Measurements from ENCODE around the gene COASY.
A peak's percentile ranks its signal among the peaks of the same experiment; 100 is the strongest.
"Not testable (repeated sequence)": the region's sequence is repeated elsewhere in the genome, so short reads cannot be mapped to it uniquely, and the experiment has no call there.

COASY gene

GRCh38 chr17:42541041-42541833 is 20.7 kb upstream of the COASY start:
- Histone ChIP-seq H3K9me3 (ENCODE audit: control insufficient read depth, low read length) (no peaks in the 10 kb centered on the region), H3K27me3 (ENCODE audit: control insufficient read depth, insufficient read depth, low read length, poor library complexity, severe bottlenecking) (no peaks in the 10 kb centered on the region), H3K36me3 (ENCODE audit: control insufficient read depth, insufficient read depth, low read length) (peaks cover 14% of the 10 kb centered on the region), H3K4me3 (ENCODE audit: insufficient read depth, low read depth, low read length) (no peak overlapping the region), H3K4me1 (ENCODE audit: control insufficient read depth, insufficient read depth, low read length) (peaks cover 8% of the 10 kb centered on the region), H3K27ac (ENCODE audit: insufficient read depth, low read depth, low read length, poor library complexity, severe bottlenecking) (no peak overlapping the region)
- 93 to 95% methylated on average over 17 of the region's 17 CpGs for WGBS, 2 experiments

DNA sequence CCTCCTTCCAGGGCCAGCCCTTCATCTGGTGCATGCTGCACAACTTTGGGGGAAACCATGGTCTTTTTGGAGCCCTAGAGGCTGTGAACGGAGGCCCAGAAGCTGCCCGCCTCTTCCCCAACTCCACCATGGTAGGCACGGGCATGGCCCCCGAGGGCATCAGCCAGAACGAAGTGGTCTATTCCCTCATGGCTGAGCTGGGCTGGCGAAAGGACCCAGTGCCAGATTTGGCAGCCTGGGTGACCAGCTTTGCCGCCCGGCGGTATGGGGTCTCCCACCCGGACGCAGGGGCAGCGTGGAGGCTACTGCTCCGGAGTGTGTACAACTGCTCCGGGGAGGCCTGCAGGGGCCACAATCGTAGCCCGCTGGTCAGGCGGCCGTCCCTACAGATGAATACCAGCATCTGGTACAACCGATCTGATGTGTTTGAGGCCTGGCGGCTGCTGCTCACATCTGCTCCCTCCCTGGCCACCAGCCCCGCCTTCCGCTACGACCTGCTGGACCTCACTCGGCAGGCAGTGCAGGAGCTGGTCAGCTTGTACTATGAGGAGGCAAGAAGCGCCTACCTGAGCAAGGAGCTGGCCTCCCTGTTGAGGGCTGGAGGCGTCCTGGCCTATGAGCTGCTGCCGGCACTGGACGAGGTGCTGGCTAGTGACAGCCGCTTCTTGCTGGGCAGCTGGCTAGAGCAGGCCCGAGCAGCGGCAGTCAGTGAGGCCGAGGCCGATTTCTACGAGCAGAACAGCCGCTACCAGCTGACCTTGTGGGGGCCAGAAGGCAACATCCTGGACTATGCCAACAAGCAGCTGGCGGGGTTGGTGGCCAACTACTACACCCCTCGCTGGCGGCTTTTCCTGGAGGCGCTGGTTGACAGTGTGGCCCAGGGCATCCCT is 18.5 kb upstream of the COASY start:
- H3K4me3 ChIP-seq (ENCODE audit: insufficient read depth, low read depth, low read length): no peak overlapping the region
- no peaks in the 10 kb centered on the region for H3K4me1 ChIP-seq (ENCODE audit: control insufficient read depth, insufficient read depth, low read length)
- H3K27me3 ChIP-seq (ENCODE audit: control insufficient read depth, insufficient read depth, low read length, poor library complexity, severe bottlenecking): no peaks in the 10 kb centered on the region
- H3K9me3 ChIP-seq (ENCODE audit: control insufficient read depth, low read length): no peaks in the 10 kb centered on the region
- peaks cover 14% of the 10 kb centered on the region for H3K36me3 ChIP-seq (ENCODE audit: control insufficient read depth, insufficient read depth, low read length)
- WGBS, 2 experiments: 95% methylated on average over 39 of the region's 39 CpGs
- no peak overlapping the region for H3K27ac ChIP-seq (ENCODE audit: insufficient read depth, low read depth, low read length, poor library complexity, severe bottlenecking)

DNA sequence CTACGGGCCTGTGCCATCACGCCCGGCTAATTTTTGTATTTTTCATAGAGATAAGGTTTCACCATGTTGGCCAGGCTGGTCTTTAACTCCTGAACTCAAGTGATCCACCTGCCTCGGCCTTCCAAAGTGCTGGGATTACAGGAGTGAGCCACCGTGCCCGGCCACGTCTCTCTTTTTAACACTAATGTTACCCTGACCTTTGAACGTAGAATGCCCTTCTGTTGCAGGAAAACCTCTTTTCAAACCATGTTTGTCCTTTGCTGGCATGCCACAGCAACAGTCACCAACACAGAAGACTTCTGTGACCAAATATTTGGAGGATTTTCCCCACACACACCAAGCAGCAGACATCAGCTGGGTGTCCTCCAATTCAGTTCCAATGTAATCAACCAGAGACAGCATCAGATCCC is 17.1 kb upstream of the COASY start:
- H3K4me1 ChIP-seq (ENCODE audit: control insufficient read depth, insufficient read depth, low read length): peaks cover 4% of the 10 kb centered on the region
- H3K4me3 ChIP-seq (ENCODE audit: insufficient read depth, low read depth, low read length): no peak overlapping the region
- 74 to 76% methylated on average over 8 of the region's 8 CpGs for WGBS, 2 experiments
- H3K9me3 ChIP-seq (ENCODE audit: control insufficient read depth, low read length): no peaks in the 10 kb centered on the region
- no peak overlapping the region for H3K27ac ChIP-seq (ENCODE audit: insufficient read depth, low read depth, low read length, poor library complexity, severe bottlenecking)
- H3K27me3 ChIP-seq (ENCODE audit: control insufficient read depth, insufficient read depth, low read length, poor library complexity, severe bottlenecking): no peaks in the 10 kb centered on the region
- H3K36me3 ChIP-seq (ENCODE audit: control insufficient read depth, insufficient read depth, low read length): peaks cover 9% of the 10 kb centered on the region

DNA sequence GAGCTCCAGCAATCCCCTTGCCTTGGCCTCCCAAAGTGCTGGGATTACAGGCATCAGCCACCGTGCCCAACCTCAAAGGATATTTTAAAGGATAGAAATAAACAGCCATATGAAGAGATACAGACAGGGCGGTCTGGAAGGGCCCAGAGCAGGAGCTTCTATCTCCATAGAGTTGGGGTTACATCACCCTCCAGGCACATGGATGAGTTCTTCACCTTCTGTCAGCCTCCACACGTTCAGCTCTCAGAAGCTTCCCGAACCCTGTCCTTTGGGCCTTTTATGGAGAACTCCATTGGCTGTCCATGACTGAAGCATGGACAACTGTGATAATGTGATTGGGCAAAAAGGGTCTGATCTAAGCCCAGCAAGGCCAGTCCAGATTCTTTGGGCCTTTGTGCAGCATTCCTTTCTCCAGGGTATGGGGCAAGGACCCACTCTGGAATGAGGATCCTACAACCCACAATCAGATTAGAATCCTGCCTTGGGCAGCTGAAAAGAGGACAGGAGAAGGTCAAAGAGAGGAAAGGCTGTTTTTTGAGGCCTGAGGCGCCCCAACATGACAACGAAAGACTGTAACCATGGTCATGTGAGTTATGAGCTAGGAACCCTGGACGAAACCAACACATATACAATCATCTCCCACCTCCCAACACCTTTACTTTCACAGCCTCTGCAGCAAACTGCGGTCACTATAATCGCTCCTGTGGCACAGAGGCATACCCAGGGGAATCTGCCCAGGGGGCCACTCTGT is 16.0 kb upstream of the COASY start:
- H3K4me1 ChIP-seq (ENCODE audit: control insufficient read depth, insufficient read depth, low read length); H3K27me3 ChIP-seq (ENCODE audit: control insufficient read depth, insufficient read depth, low read length, poor library complexity, severe bottlenecking); H3K4me3 ChIP-seq (ENCODE audit: insufficient read depth, low read depth, low read length); H3K9me3 ChIP-seq (ENCODE audit: control insufficient read depth, low read length); H3K27ac ChIP-seq (ENCODE audit: insufficient read depth, low read depth, low read length, poor library complexity, severe bottlenecking); H3K36me3 ChIP-seq (ENCODE audit: control insufficient read depth, insufficient read depth, low read length): not testable (repeated sequence)
- 94% methylated on average over 6 to 8 of the region's 9 CpGs for WGBS, 2 experiments

DNA sequence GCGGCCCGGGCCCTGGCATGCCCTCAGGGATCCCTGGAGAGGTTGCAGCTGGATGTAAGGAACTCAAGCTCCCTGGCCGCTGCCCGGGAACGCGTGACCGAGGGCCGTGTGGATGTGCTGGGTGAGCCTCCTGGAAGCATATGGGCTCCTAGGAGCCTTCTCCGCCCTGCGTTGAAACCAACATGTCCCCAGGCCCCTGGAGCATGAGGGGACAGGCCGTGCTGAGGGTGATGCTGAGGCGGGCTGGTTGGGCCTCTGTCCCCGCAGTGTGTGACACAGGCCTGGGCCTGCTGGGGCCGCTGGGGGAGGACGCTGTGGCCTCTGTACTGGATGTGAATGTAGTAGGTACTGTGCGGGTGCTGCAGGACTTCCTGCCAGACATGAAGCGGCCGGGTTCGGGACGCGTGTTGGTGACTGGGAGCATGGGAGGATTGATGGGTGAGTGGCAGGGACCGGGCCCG is 14.9 kb upstream of the COASY start:
- peaks cover 5% of the 10 kb centered on the region for H3K36me3 ChIP-seq (ENCODE audit: control insufficient read depth, insufficient read depth, low read length)
- no peak overlapping the region for H3K4me3 ChIP-seq (ENCODE audit: insufficient read depth, low read depth, low read length)
- peaks cover 4% of the 10 kb centered on the region for H3K4me1 ChIP-seq (ENCODE audit: control insufficient read depth, insufficient read depth, low read length)
- WGBS, 2 experiments: 93 to 95% methylated on average over 23 of the region's 23 CpGs
- H3K27ac ChIP-seq (ENCODE audit: insufficient read depth, low read depth, low read length, poor library complexity, severe bottlenecking): no peak overlapping the region
- H3K27me3 ChIP-seq (ENCODE audit: control insufficient read depth, insufficient read depth, low read length, poor library complexity, severe bottlenecking): no peaks in the 10 kb centered on the region
- no peaks in the 10 kb centered on the region for H3K9me3 ChIP-seq (ENCODE audit: control insufficient read depth, low read length)

DNA sequence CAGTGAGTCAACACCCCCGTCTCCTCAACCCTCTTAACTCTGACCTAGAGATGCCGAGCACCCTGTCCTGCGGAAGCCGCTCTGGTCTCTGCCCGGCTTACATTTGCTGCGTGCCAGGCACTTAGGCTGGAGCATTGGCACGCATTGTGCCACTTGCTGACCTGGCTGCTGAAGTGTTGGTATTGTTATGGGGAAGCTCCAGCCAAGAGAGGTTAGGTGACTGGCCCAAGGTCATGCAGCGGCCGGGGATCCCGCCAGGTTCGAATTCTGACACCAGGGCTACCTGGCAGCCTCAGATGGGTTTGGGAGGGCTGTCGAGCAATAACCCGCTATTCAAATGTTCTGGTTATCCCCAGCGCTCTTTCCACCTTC is 14.3 kb upstream of the COASY start:
- WGBS, 2 experiments: 93 to 94% methylated on average over 14 of the region's 14 CpGs
- Histone ChIP-seq H3K4me1 (ENCODE audit: control insufficient read depth, insufficient read depth, low read length) (peaks cover 4% of the 10 kb centered on the region), H3K4me3 (ENCODE audit: insufficient read depth, low read depth, low read length) (peak overlapping the region; percentile 62), H3K27ac (ENCODE audit: insufficient read depth, low read depth, low read length, poor library complexity, severe bottlenecking) (no peak overlapping the region), H3K9me3 (ENCODE audit: control insufficient read depth, low read length) (no peaks in the 10 kb centered on the region), H3K27me3 (ENCODE audit: control insufficient read depth, insufficient read depth, low read length, poor library complexity, severe bottlenecking) (no peaks in the 10 kb centered on the region), H3K36me3 (ENCODE audit: control insufficient read depth, insufficient read depth, low read length) (peaks cover 5% of the 10 kb centered on the region)

DNA sequence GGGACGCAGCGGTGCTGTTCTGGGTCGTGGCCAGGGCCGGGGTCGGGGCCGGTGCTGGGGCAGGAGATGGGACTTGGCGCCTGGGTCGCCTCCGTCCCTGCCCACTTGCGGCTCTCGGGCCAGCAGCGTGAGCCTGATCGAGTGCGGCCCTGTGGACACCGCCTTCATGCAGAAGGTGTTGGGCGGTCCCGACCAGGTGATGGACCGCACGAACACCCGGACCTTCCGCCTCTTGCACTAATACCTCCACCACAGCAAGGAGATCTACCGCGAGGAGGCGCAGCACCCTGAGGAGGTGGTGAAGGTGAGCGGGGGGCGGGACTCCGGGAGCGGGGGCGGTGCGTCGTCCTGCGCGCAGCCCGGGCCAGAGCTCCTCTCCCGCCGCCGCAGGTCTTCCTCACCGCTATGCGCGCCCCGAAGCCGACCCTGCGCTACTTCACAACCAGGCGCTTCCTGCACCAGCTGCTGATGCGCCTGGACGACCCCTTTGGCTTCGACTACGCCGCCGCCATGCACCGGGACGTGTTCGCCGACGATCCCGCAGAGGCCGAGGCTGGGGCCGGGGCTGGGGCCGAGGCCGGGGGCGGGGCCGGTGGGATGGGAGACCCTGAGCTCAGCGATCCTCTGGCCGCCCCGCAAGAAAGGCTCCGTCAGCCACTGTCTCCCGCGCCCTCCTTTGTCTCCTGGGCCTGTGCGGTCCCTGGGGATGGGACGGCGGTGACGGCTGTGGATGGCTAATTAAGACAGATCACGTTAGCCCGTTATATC is 13.7 kb upstream of the COASY start:
- 11% methylated on average over 74 of the region's 74 CpGs for WGBS, 2 experiments
- H3K27ac ChIP-seq (ENCODE audit: insufficient read depth, low read depth, low read length, poor library complexity, severe bottlenecking): peak overlapping the region; percentile 79
- peaks cover 1% of the 10 kb centered on the region for H3K36me3 ChIP-seq (ENCODE audit: control insufficient read depth, insufficient read depth, low read length)
- no peaks in the 10 kb centered on the region for H3K27me3 ChIP-seq (ENCODE audit: control insufficient read depth, insufficient read depth, low read length, poor library complexity, severe bottlenecking)
- H3K4me3 ChIP-seq (ENCODE audit: insufficient read depth, low read depth, low read length): peak overlapping the region; percentile 62
- H3K9me3 ChIP-seq (ENCODE audit: control insufficient read depth, low read length): no peaks in the 10 kb centered on the region
- H3K4me1 ChIP-seq (ENCODE audit: control insufficient read depth, insufficient read depth, low read length): peaks cover 4% of the 10 kb centered on the region

GRCh38 chr17:42548993-42549755 is 12.8 kb upstream of the COASY start:
- WGBS, 2 experiments: 85 to 87% methylated on average over 14 of the region's 14 CpGs
- H3K27ac ChIP-seq (ENCODE audit: insufficient read depth, low read depth, low read length, poor library complexity, severe bottlenecking): no peak overlapping the region
- peak overlapping the region; percentile 62 for H3K4me3 ChIP-seq (ENCODE audit: insufficient read depth, low read depth, low read length)

GRCh38 chr17:42552736-42553135 is 9.2 kb upstream of the COASY start, which contains the start of gene HSD17B1:
Gene HSD17B1, plus strand, starts transcription at chr17:42552923. Its CDS starts 11 bp downstream, at chr17:42552934.
- 93 to 95% methylated on average over 15 of the region's 15 CpGs for WGBS, 2 experiments
- not testable (repeated sequence) for H3K36me3 ChIP-seq (ENCODE audit: control insufficient read depth, insufficient read depth, low read length); H3K9me3 ChIP-seq (ENCODE audit: control insufficient read depth, low read length); H3K27me3 ChIP-seq (ENCODE audit: control insufficient read depth, insufficient read depth, low read length, poor library complexity, severe bottlenecking); H3K4me1 ChIP-seq (ENCODE audit: control insufficient read depth, insufficient read depth, low read length); H3K27ac ChIP-seq (ENCODE audit: insufficient read depth, low read depth, low read length, poor library complexity, severe bottlenecking)
- H3K4me3 ChIP-seq (ENCODE audit: insufficient read depth, low read depth, low read length): peak within 1 kb of the TSS; percentile 59

More at GRCh38 chr17:42548993-42549755, 12.8 kb upstream of the COASY start:
- no peaks in the 10 kb centered on the region for H3K9me3 ChIP-seq (ENCODE audit: control insufficient read depth, low read length)
- no peaks in the 10 kb centered on the region for H3K27me3 ChIP-seq (ENCODE audit: control insufficient read depth, insufficient read depth, low read length, poor library complexity, severe bottlenecking)
- no peaks in the 10 kb centered on the region for H3K36me3 ChIP-seq (ENCODE audit: control insufficient read depth, insufficient read depth, low read length)
- H3K4me1 ChIP-seq (ENCODE audit: control insufficient read depth, insufficient read depth, low read length): peaks cover 9% of the 10 kb centered on the region
